Adrenal gland (tissue), 12 donors: ENCODE results near the gene OR51Q1. TPM values are rescaled to one million over a fixed set of nuclear protein-coding genes. Genes with fewer than 3 reads are reported as not detected.

Source experiments
- DNase-seq, 7 donors: peaks; one replicate each; pipeline ENCODE4 v3.0.0-alpha.2; 2019 to 2020
- H3K27ac ChIP-seq, 5 donors: fragments of 200-600 bp; sonication (generic) in 4 of 5; 1 replicate in 3 of 5; 2 replicates in 2 of 5; pipeline versions ENCODE4 v1.5.1 to v1.8.0; 2016 to 2020; ENCODE audit warnings: mild to moderate bottlenecking in 1 of 5
- H3K27me3 ChIP-seq: fragments of 200-600 bp; 2 replicates; pipeline ENCODE4 v1.8.0; 2021
- H3K36me3 ChIP-seq, 2 donors: fragments of 200-600 bp; replicated peaks in 1 of 2; 1 replicate in 1 of 2; 2 replicates in 1 of 2; pipeline versions ENCODE4 v1.5.1 to v1.8.0; 2018 to 2022
- H3K4me1 ChIP-seq, 2 donors: fragments of 200-600 bp; replicated peaks in 1 of 2; 1 replicate in 1 of 2; 2 replicates in 1 of 2; pipeline versions ENCODE4 v1.5.1 to v1.8.0; 2018 to 2021
- H3K4me3 ChIP-seq, 4 donors: fragments of 200-600 bp; sonication (generic) in 3 of 4; one replicate each; pipeline ENCODE4 v1.5.1; 2016 to 2018
- H3K9me3 ChIP-seq, 3 donors: fragments of 200-600 bp; sonication (generic) in 1 of 3; replicated peaks in 1 of 3; 1 replicate in 2 of 3; 2 replicates in 1 of 3; pipeline versions ENCODE4 v1.5.1 to v1.8.0; 2016 to 2021
- POLR2A ChIP-seq, 2 donors: fragments of 450-650 bp; IDR thresholded peaks; one replicate each; pipeline ENCODE4 v1.6.1; 2017; ENCODE audit warnings: antibody characterized with exemption in 2 of 2, mild to moderate bottlenecking in 2 of 2, moderate library complexity in 1 of 2
- WGBS, 4 donors: extraction: QIAGEN DNeasy Blood & Tissue Kit in 2 of 4; methylation state at CpG; one replicate each; pipeline versions ENCODE4 v1.1.5 to v1.1.7; 2013 to 2017; 5-methylcytosine and 5-hydroxymethylcytosine counted together
- intact Hi-C, 2 donors: fragments of 100-400 bp; cut with DNase I; formaldehyde crosslinking; loops; one replicate each; pipeline versions ENCODE4 v1.14.1 to v1.15.0; 2022 to 2023
- polyA plus RNA-seq, 3 donors: library from polyadenylated mRNA; stranded (reverse); fragments of 200-250 nt in 2 of 3; fragments of 350-450 nt in 1 of 3; fragmentation: Illumina TruSeq in 1 of 3; extraction: RNeasy Lipid Tissue Mini Kit (QIAGEN cat#74804) in 1 of 3; gene quantifications; one replicate each; pipeline ENCODE4 v1.2.3, GENCODE V29; 2013 to 2014
- total RNA-seq, 9 donors: library from RNA; depleted of rRNA in 4 of 9; stranded (reverse); fragments of >200 nt in 4 of 9; fragments of 120-200 nt in 1 of 9; fragmentation: NEBNext Ultra II Directional in 1 of 9; extraction: Animal tissue kit (Norgen Biotek cat#: 25700) in 1 of 9; gene quantifications; one replicate each; pipeline versions ENCODE4 v1.1.0 to v1.2.4, GENCODE V29; 2013 to 2023
- TF ChIP-seq, protein P1 (sequence below), 6 experiments: fragments of 450-650 bp in 4 of 6; fragments of 200-600 bp in 2 of 6; sonication (generic) in 1 of 6; IDR thresholded peaks; 1 replicate in 5 of 6; 2 replicates in 1 of 6; pipeline versions ENCODE4 v1.5.1 to v1.8.0; 2016 to 2021; ENCODE audit warnings: antibody characterized with exemption in 6 of 6, mild to moderate bottlenecking in 2 of 6, moderate library complexity in 1 of 6
- donor health status: healthy with polysubstance abuse.
- donor health status: Bipolar disorder and iron deficiency.
- donor health status: DM: yes; HTN: yes; CAD: no.
- donor health status: DM: no; HTN: no; CAD: no.
- donor health status: DM: no; HTN: no; CAD: no.
- donor health status: DM: yes; HTN: yes; CAD: no.

OR51Q1 gene
- total and polyA plus RNA-seq, 12 donors = not detected

DNA sequence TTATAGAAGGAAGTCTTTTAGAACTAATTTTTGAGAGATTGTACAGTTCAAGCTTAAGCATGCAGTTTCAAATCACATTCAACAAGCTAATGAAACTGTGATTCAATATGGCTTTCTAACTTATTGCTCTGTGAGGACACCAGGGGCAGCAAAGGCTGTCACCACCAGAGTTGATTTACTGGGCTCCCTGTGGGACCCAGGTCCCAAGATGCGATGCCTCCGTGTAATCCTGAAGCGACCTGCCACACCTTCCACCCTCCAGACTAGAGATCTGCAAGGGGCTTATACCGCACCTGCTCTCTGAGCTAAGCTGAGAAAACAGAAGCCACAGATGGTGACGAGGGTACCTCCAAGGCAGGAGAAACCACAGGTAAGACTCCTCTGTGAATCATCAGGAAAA lies 918 bp upstream of the OR51Q1 start:
- 56 to 62% (median 58%) methylated on average over 5 of the region's 5 CpGs for WGBS, 4 donors
- Histone ChIP-seq H3K27ac (no peak overlapping the region), H3K4me3 (no peak overlapping the region), H3K4me1 (no peaks in the 10 kb centered on the region), H3K27me3 (no peaks in the 10 kb centered on the region), H3K9me3 (no peaks in the 10 kb centered on the region), H3K36me3 (no peaks in the 10 kb centered on the region)
- intact Hi-C loops = no loop called here
- TF ChIP-seq, protein P1, sequence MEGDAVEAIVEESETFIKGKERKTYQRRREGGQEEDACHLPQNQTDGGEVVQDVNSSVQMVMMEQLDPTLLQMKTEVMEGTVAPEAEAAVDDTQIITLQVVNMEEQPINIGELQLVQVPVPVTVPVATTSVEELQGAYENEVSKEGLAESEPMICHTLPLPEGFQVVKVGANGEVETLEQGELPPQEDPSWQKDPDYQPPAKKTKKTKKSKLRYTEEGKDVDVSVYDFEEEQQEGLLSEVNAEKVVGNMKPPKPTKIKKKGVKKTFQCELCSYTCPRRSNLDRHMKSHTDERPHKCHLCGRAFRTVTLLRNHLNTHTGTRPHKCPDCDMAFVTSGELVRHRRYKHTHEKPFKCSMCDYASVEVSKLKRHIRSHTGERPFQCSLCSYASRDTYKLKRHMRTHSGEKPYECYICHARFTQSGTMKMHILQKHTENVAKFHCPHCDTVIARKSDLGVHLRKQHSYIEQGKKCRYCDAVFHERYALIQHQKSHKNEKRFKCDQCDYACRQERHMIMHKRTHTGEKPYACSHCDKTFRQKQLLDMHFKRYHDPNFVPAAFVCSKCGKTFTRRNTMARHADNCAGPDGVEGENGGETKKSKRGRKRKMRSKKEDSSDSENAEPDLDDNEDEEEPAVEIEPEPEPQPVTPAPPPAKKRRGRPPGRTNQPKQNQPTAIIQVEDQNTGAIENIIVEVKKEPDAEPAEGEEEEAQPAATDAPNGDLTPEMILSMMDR (IDR thresholded peaks at IDR 0.05) = no peak
- TF ChIP-seq POLR2A (IDR thresholded peaks at IDR 0.05) = no peak
- DNase-seq = no peak

DNA sequence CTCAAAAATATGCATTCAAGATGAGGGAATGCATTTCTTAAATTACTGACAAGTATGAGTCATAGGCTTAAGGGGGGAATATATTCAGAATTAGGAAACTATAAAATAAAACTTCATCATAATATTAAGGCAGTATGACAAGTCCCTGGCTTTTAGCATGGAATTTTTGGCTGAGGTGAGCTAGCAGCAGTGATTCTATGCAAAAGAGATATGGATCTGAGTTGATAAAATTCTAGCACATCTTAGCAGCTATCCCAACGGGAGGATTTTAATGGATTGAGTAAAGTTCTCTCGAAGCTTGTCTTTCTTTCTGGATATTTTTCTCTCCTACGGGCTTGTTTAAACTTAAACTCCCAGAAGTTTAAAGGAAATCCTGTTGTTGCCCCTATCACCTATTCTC lies 1.2 kb downstream of the OR51Q1 start:
- Histone ChIP-seq H3K4me3 (no peak overlapping the region), H3K36me3 (no peaks in the 10 kb centered on the region), H3K9me3 (no peaks in the 10 kb centered on the region), H3K4me1 (no peaks in the 10 kb centered on the region), H3K27ac (no peak overlapping the region), H3K27me3 (no peaks in the 10 kb centered on the region)
- TF ChIP-seq POLR2A (IDR thresholded peaks at IDR 0.05) = no peak
- TF ChIP-seq, protein P1 (IDR thresholded peaks at IDR 0.05) = no peak
- intact Hi-C loops = no loop called here
- no peak for DNase-seq
- WGBS, 4 donors = 67 to 78% (median 68%) methylated on average over 3 of the region's 3 CpGs

DNA sequence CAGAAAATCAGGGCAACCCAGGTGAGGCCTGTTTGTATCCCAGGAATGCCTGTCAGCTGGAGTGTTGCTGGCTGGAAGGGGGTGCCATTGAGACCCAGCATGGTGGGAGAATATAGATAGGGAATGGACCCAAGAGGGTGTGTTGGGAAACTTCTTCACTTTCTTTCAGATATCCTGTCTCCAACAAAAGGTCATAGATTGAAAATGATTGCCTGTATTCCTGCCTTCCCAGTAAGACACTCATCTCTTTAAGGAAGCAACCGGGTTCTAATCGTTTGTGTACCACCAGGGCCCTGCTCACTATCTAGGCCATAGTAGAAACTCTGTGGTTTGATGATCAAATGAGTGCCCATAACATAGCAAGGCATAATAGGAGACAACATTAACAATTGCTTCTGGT lies 19.5 kb downstream of the OR51Q1 start, which contains the start of gene OR51I1:
OR51I1 (minus strand) TSS at position 101 of the 400 bp plus-strand sequence; CDS start at position 101, 0 bp downstream.
- Histone ChIP-seq H3K36me3 (no peaks in the 10 kb centered on the region), H3K4me1 (no peaks in the 10 kb centered on the region), H3K27me3 (no peaks in the 10 kb centered on the region), H3K27ac (no peak within 1 kb of the TSS), H3K4me3 (no peak within 1 kb of the TSS), H3K9me3 (no peaks in the 10 kb centered on the region)
- TF ChIP-seq, protein P1 (IDR thresholded peaks at IDR 0.05) = no peak
- no peak for TF ChIP-seq POLR2A (IDR thresholded peaks at IDR 0.05)
- WGBS, 4 donors = 19 to 30% (median 27%) methylated on average over 2 of the region's 2 CpGs; no CpG with 5 or more reads in 1 of the 4 donors
- intact Hi-C loops = no loop called here
- DNase-seq = no peak

DNA sequence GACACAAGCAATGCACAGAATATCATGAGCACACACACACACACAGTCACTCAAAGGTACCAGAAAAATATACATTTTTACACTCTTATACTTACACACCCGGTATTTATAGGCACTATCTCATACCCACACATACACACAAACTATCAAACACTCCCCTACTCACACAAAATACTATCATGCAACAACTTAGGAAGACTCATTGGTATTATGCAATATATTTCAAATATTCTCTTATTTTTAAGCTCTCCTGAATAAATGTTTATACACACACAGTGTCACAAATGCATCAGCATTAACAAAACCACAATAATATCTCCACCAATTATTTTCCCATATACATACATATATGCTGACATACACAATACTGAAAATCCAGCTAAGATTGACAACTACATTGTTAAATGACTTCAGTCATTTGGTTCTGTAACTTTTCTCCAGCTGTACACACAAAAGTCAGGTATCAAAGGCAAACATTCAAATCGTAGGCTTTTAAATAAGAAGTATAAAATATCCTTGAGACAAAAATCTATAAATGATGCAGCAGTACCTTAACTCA lies 22.0 kb downstream of the OR51Q1 start:
- Histone ChIP-seq H3K4me3 (no peak overlapping the region), H3K36me3 (no peaks in the 10 kb centered on the region), H3K9me3 (no peaks in the 10 kb centered on the region), H3K27ac (no peak overlapping the region), H3K27me3 (no peaks in the 10 kb centered on the region), H3K4me1 (no peaks in the 10 kb centered on the region)
- TF ChIP-seq, protein P1 (IDR thresholded peaks at IDR 0.05) = no peak
- TF ChIP-seq POLR2A (IDR thresholded peaks at IDR 0.05) = no peak
- intact Hi-C loops = no loop called here
- DNase-seq = no peak
- 29 to 67% (median 42%) methylated on average over 2 of the region's 2 CpGs for WGBS, 4 donors
